ENCODE results near the gene CSTF1. TPM values are rescaled to one million over a fixed set of nuclear protein-coding genes. Genes with fewer than 3 reads are reported as not detected.

Gene CSTF1
- total RNA-seq, 1 experiment from 2014 or later, result 44.5 TPM

GRCh38 chr20:56360133-56360907 lies 32.1 kb upstream of the CSTF1 start:
- POLR2A ChIA-PET, result no interaction called here
- no peak overlapping the region for H3K27ac ChIP-seq (ENCODE audit: low read depth, low read length)
- H3K36me3 ChIP-seq (ENCODE audit: control insufficient read depth in 1 of 2, insufficient read depth in 2 of 2, low read length in 2 of 2), result no peaks in the 10 kb centered on the region
- H3K4me2 ChIP-seq (ENCODE audit: low read length), result peak overlapping the region; percentile 88
- H3K9me2 ChIP-seq (ENCODE audit: insufficient read depth), result no peaks in the 10 kb centered on the region
- no peaks in the 10 kb centered on the region for H3K27me3 ChIP-seq (ENCODE audit: insufficient read depth, low read length)
- no peak overlapping the region for H2AFZ ChIP-seq (ENCODE audit: low read depth, low read length, poor library complexity, severe bottlenecking)
- peak overlapping the region; percentile 72 to 77; a peak in 3 of 4 replicates for H3K4me3 ChIP-seq (replicated peaks in 1 of 2; ENCODE audit: low read depth in 1 of 2, low read length in 2 of 2)
- H3K9ac ChIP-seq (ENCODE audit: low read length), result 0 out of 2 replicates have a peak overlapping the region, but pooled peaks have one; percentile 70
- RAD21 ChIA-PET (ENCODE audit: low non-redundant PET in 1 of 2, low total read pairs in 2 of 2, uncharacterized antibody in 2 of 2, unreplicated experiment in 2 of 2), result no interaction called here
- H3K9me3 ChIP-seq (ENCODE audit: control insufficient read depth in 1 of 2, insufficient read depth in 1 of 2, low read depth in 1 of 2, low read length in 2 of 2), result no peaks in the 10 kb centered on the region
- intact Hi-C loops (cut with micrococcal nuclease), result no loop called here
- no TSS peak for BruUV-seq (replicated peaks)
- H4K20me1 ChIP-seq (ENCODE audit: insufficient read depth), result no peaks in the 10 kb centered on the region
- DNase-seq (ENCODE audit: low read depth, low spot score), result no peak
- peaks cover 7 to 21% of the 10 kb centered on the region in 2 experiments for H3K4me1 ChIP-seq (ENCODE audit: control insufficient read depth in 1 of 2, insufficient read depth in 2 of 2, low read length in 2 of 2)
- ATAC-seq, result no peak
- TF ChIP-seq CBX3 (IDR thresholded peaks at IDR 0.05; ENCODE audit: low read depth), result no peak
- no peak for TF ChIP-seq EZH2phosphoT487 (IDR thresholded peaks at IDR 0.05; ENCODE audit: borderline replicate concordance)
- no peak for TF ChIP-seq EZH2 (IDR thresholded peaks at IDR 0.05)
- no peak for TF ChIP-seq REST (IDR thresholded peaks at IDR 0.05; ENCODE audit: low read depth)
- no peak for TF ChIP-seq ELF1 (IDR thresholded peaks at IDR 0.05; ENCODE audit: borderline replicate concordance, low read depth)
- no peak for TF ChIP-seq SIN3A (IDR thresholded peaks at IDR 0.05; ENCODE audit: low read depth)
- H3K79me2 ChIP-seq (ENCODE audit: insufficient read depth, low read length), result no peaks in the 10 kb centered on the region
- CTCF ChIA-PET, result no interaction called here
